ENCODE data around the gene GARNL3.

GRCh38 chr9:127269449-127269848, 4.9 kb downstream of the GARNL3 start:
- no peak for TF ChIP-seq CTCF (IDR thresholded peaks at IDR 0.05)
- no peak for TF ChIP-seq POLR2A (IDR thresholded peaks at IDR 0.05)
- TF ChIP-seq EP300 (IDR thresholded peaks at IDR 0.05): no peak
- TF ChIP-seq POLR2AphosphoS5 (IDR thresholded peaks at IDR 0.05): no peak
